PC-3 (cell line): ENCODE data around the gene LRRTM4. TPM values are rescaled to one million over a fixed set of nuclear protein-coding genes. Genes with fewer than 3 reads are reported as not detected.

ENCODE experiments used
- ATAC-seq: fragments of 200-7000 bp; cut with Tn5 transposase; 2 replicates; pipeline ENCODE4 v1.9.1; 2020; ENCODE audit warnings: mild to moderate bottlenecking, moderate library complexity
- BruUV-seq: library from RNA; stranded (reverse); fragments of 400-500 nt; replicated peaks from 2 replicates; lab custom pipeline; 2021; lab: Mats Ljungman, UMichigan
- CTCF ChIA-PET: fragments of 300-600 bp; sonication (Branson Sonifier 250); formaldehyde crosslinking; loops from one replicate; lab custom pipeline; 2022; ENCODE audit warnings: antibody characterized with exemption; lab: Charles Lee
- POLR2A ChIA-PET: fragments of 300-600 bp; sonication (Branson Sonifier 250); formaldehyde crosslinking; loops from one replicate; lab custom pipeline; 2022; ENCODE audit warnings: antibody characterized with exemption; ENCODE audit not compliant: unreplicated experiment; lab: Charles Lee
- DNase-seq: peaks from one replicate; pipeline ENCODE4 v3.0.0-alpha.2; 2015
- H2AFZ ChIP-seq: fragments of 300-600 bp; sonication (generic); 2 replicates; pipeline ENCODE4 v1.6.0; 2016; ENCODE audit warnings: antibody characterized with exemption, low read length
- H3F3A ChIP-seq: fragments of 300-600 bp; sonication (generic); one replicate; pipeline ENCODE4 v1.6.0; 2017; ENCODE audit warnings: antibody characterized with exemption, low read length, control low read depth, mild to moderate bottlenecking; ENCODE audit not compliant: unreplicated experiment
- H3K27ac ChIP-seq: fragments of 300-600 bp; sonication (generic); 2 replicates; pipeline ENCODE4 v1.5.1; 2016; ENCODE audit warnings: mild to moderate bottlenecking, low read length
- H3K27me3 ChIP-seq: fragments of 300-600 bp; sonication (generic); 2 replicates; pipeline ENCODE4 v1.6.1; 2016; ENCODE audit warnings: low read length, mixed read lengths
- H3K36me3 ChIP-seq: fragments of 300-600 bp; sonication (generic); 2 replicates; pipeline ENCODE4 v1.6.1; 2016; ENCODE audit warnings: low read depth, mixed run types, low read length, mixed read lengths
- H3K4me1 ChIP-seq: fragments of 300-600 bp; sonication (generic); 2 replicates; pipeline ENCODE4 v1.5.1; 2016; ENCODE audit warnings: low read length; ENCODE audit not compliant: insufficient read depth
- H3K4me2 ChIP-seq: fragments of 300-600 bp; sonication (generic); 2 replicates; pipeline ENCODE4 v1.6.0; 2016; ENCODE audit warnings: low read length
- H3K4me3 ChIP-seq: fragments of 300-600 bp; sonication (generic); 2 replicates; pipeline ENCODE4 v1.5.1; 2016; ENCODE audit warnings: mild to moderate bottlenecking, low read length, mixed read lengths
- H3K79me2 ChIP-seq: fragments of 300-600 bp; sonication (generic); 2 replicates; pipeline ENCODE4 v1.6.1; 2017; ENCODE audit warnings: low read length, mixed read lengths
- H3K9ac ChIP-seq: fragments of 300-600 bp; sonication (generic); 2 replicates; pipeline ENCODE4 v1.6.0; 2016; ENCODE audit warnings: mild to moderate bottlenecking, low read length
- H3K9me2 ChIP-seq: fragments of 300-600 bp; sonication (generic); replicated peaks from 2 replicates; pipeline ENCODE4 v1.6.1; 2016; ENCODE audit warnings: mixed run types, low read length, mixed read lengths
- H3K9me3 ChIP-seq: fragments of 300-600 bp; sonication (generic); 2 replicates; pipeline ENCODE4 v1.6.1; 2016; ENCODE audit warnings: low read length, mixed read lengths
- H4K20me1 ChIP-seq: fragments of 300-600 bp; sonication (generic); 2 replicates; pipeline ENCODE4 v1.6.1; 2016; ENCODE audit warnings: low read length, mixed read lengths
- EZH2 ChIP-seq: fragments of 300-600 bp; sonication (generic); IDR thresholded peaks from one replicate; pipeline ENCODE4 v1.6.1; 2017; ENCODE audit warnings: antibody characterized with exemption, mild to moderate bottlenecking, low read length; ENCODE audit not compliant: unreplicated experiment
- EZH2phosphoT487 ChIP-seq: fragments of 300-600 bp; sonication (generic); IDR thresholded peaks from 2 replicates; pipeline ENCODE4 v1.6.1; 2018; ENCODE audit warnings: mild to moderate bottlenecking, antibody characterized with exemption, low read length, borderline replicate concordance
- intact Hi-C: fragments of 100-400 bp; cut with micrococcal nuclease; formaldehyde crosslinking; loops from 2 replicates; pipeline ENCODE4 v1.9.0; 2023
- total RNA-seq: library from RNA; depleted of rRNA; stranded (reverse); fragments of >200 nt; gene quantifications from 2 replicates; pipeline ENCODE4 v1.2.3, GENCODE V29; 2014
- TF ChIP-seq, protein P1 (sequence below): fragments of 300-600 bp; sonication (generic); conservative IDR thresholded peaks from 2 replicates; pipeline ENCODE4 v1.5.1; 2017; ENCODE audit warnings: antibody characterized with exemption, low read depth, mild to moderate bottlenecking, low read length

LRRTM4 gene
- total RNA-seq, 1 experiment from 2014 or later: not detected

DNA sequence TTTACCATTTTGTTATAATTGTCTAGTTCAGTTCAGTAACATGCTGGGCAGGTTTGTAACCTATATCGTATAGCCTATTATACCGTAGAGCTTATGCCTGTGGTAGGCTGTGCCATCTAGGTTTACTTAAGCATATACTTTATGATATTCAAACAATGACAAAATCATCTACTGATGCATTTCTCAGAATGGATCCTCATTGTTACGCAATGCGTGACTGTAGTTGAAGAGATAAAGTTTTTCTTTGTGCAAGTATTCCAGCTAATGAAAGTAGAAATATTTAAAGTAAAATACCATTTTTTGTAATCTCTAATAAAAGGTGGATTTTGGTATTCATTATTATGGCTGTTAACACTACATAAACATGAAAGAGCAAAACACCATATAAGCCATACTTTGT, 100.2 kb downstream of the LRRTM4 start:
- H3K79me2 ChIP-seq: no peaks in the 10 kb centered on the region
- H3K27me3 ChIP-seq: no peaks in the 10 kb centered on the region
- no peak for ATAC-seq
- no peaks in the 10 kb centered on the region for H3F3A ChIP-seq
- POLR2A ChIA-PET: no interaction called here
- intact Hi-C loops: no loop called here
- no peaks in the 10 kb centered on the region for H3K4me1 ChIP-seq
- no peak for DNase-seq
- H3K4me3 ChIP-seq: no peak overlapping the region
- no peaks in the 10 kb centered on the region for H3K36me3 ChIP-seq
- no peaks in the 10 kb centered on the region for H3K9me2 ChIP-seq
- H3K27ac ChIP-seq: no peak overlapping the region
- TF ChIP-seq, protein P1, sequence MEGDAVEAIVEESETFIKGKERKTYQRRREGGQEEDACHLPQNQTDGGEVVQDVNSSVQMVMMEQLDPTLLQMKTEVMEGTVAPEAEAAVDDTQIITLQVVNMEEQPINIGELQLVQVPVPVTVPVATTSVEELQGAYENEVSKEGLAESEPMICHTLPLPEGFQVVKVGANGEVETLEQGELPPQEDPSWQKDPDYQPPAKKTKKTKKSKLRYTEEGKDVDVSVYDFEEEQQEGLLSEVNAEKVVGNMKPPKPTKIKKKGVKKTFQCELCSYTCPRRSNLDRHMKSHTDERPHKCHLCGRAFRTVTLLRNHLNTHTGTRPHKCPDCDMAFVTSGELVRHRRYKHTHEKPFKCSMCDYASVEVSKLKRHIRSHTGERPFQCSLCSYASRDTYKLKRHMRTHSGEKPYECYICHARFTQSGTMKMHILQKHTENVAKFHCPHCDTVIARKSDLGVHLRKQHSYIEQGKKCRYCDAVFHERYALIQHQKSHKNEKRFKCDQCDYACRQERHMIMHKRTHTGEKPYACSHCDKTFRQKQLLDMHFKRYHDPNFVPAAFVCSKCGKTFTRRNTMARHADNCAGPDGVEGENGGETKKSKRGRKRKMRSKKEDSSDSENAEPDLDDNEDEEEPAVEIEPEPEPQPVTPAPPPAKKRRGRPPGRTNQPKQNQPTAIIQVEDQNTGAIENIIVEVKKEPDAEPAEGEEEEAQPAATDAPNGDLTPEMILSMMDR: no peak
- TF ChIP-seq EZH2 (no peak), EZH2phosphoT487 (no peak)
- H2AFZ ChIP-seq: no peak overlapping the region
- BruUV-seq: no TSS peak
- H3K9me3 ChIP-seq: peaks cover 8% of the 10 kb centered on the region; the same call in 1 of the 2 replicates
- H3K4me2 ChIP-seq: no peak overlapping the region
- no peak overlapping the region for H3K9ac ChIP-seq
- H4K20me1 ChIP-seq: no peaks in the 10 kb centered on the region
- CTCF ChIA-PET: no interaction called here

DNA sequence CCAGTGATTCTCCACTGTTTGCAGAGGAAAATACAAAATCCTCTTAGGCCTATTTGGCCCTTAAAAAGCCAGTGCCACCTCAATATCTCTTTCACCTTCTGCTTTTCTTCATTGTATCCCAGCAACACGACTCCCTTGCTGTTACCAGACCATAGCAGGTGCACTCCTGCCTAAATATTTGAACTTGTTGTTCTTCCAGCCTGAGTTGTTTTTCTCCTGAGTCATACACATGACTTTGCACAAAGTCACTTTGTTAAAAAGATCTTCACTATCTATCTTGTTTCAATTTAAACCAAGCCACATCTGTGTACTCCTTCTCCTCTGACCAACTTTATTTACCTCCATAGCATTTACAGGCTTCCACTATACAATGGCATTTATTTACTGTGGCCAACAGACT, 103.6 kb downstream of the LRRTM4 start:
- Histone ChIP-seq H3K9ac (no peak overlapping the region), H4K20me1 (no peaks in the 10 kb centered on the region), H3K36me3 (no peaks in the 10 kb centered on the region), H3K27ac (no peak overlapping the region), H3K9me3 (peaks cover 8% of the 10 kb centered on the region; the same call in 1 of the 2 replicates), H3K4me2 (no peak overlapping the region), H3K9me2 (no peaks in the 10 kb centered on the region), H3K4me3 (no peak overlapping the region), H3F3A (no peaks in the 10 kb centered on the region), H3K79me2 (no peaks in the 10 kb centered on the region), H2AFZ (no peak overlapping the region), H3K4me1 (no peaks in the 10 kb centered on the region), H3K27me3 (no peaks in the 10 kb centered on the region)
- intact Hi-C loops: no loop called here
- DNase-seq (no peak), ATAC-seq (no peak)
- POLR2A ChIA-PET: no interaction called here
- BruUV-seq: no TSS peak
- CTCF ChIA-PET: no interaction called here
- TF ChIP-seq EZH2phosphoT487 (no peak), EZH2 (no peak)
- TF ChIP-seq, protein P1: no peak

DNA sequence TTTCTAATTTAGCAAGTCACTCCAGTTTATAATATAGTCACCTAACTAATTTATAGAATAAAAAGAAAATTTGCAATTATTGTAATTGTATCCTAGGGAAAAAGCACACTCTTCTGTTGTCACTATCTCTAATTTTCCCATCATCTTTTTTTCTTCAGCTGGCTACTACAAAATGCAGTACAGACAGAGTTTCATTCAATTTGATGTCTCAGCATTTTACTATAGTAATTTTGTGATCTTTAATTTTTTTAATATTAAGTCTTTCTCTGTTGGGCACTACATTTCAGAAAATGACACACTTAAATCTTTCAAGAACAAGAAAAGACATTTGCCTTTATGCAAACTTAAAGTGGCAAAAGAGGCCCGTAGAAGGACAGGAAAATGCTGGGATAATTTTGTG, 118.0 kb downstream of the LRRTM4 start:
- Histone ChIP-seq H3K36me3 (no peaks in the 10 kb centered on the region; the same call in 1 of the 2 replicates), H3K9ac (no peak overlapping the region), H3K4me2 (no peak overlapping the region), H2AFZ (no peak overlapping the region), H3K9me3 (0 out of 2 replicates have a peak, but pooled peaks cover 5% of the 10 kb centered on the region), H3K4me1 (no peaks in the 10 kb centered on the region), H3K9me2 (no peaks in the 10 kb centered on the region), H3F3A (no peaks in the 10 kb centered on the region), H3K79me2 (no peaks in the 10 kb centered on the region), H3K27ac (no peak overlapping the region), H3K4me3 (no peak overlapping the region), H4K20me1 (no peaks in the 10 kb centered on the region), H3K27me3 (no peaks in the 10 kb centered on the region)
- CTCF ChIA-PET: no interaction called here
- POLR2A ChIA-PET: no interaction called here
- DNase-seq (no peak), ATAC-seq (no peak)
- intact Hi-C loops: no loop called here
- BruUV-seq: no TSS peak
- TF ChIP-seq, protein P1: no peak
- TF ChIP-seq EZH2phosphoT487 (no peak), EZH2 (no peak)
